Stimulated activated naive CD8-positive, alpha-beta T cell treated with anti-CD3 and anti-CD28 coated beads, Interleukin-15, Interleukin-2, amounts not matched to agents 100 ng/mL and 50 ng/mL, for 24 hours (primary cell): ENCODE data around the gene PTPRT.

Source experiments
- H3K27ac Mint-ChIP-seq: one replicate; pipeline ENCODE4 v1.8.0; 2021; ENCODE audit warnings: mild to moderate bottlenecking, mixed read lengths
- H3K27me3 Mint-ChIP-seq: one replicate; pipeline ENCODE4 v1.8.0; 2021; ENCODE audit warnings: mixed read lengths
- H3K36me3 Mint-ChIP-seq: one replicate; pipeline ENCODE4 v1.8.0; 2021; ENCODE audit warnings: low read depth, mixed read lengths
- H3K4me1 Mint-ChIP-seq: one replicate; pipeline ENCODE4 v1.8.0; 2021; ENCODE audit warnings: low read depth, mixed read lengths
- H3K4me3 Mint-ChIP-seq: one replicate; pipeline ENCODE4 v1.8.0; 2021; ENCODE audit warnings: mild to moderate bottlenecking, mixed read lengths
- H3K9me3 Mint-ChIP-seq: one replicate; pipeline ENCODE4 v1.8.0; 2021; ENCODE audit warnings: mixed read lengths

Gene PTPRT

DNA sequence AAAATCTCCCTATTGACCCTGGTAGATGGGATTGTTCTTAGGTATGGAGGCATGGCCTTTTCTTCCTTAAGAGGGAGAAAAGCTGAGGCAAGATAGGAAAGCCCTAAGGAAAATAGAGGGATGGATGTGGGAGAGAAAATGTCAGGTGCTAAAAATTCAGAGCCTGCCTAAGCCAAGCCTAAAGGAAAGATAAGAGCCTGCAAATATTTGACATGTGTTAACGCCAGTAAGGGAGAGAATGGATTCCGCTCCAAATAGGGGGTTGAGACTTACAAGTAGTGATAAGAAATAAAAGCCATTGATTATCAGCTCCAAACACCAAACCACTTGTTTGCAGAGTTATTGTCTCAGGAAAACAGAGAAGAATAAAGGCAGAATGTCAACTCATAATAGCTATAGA is 533.6 kb downstream of the PTPRT start:
- Mint-ChIP-seq H3K4me3 (no peak overlapping the region), H3K36me3 (no peaks in the 10 kb centered on the region), H3K27ac (no peak overlapping the region), H3K9me3 (peaks cover 17% of the 10 kb centered on the region), H3K4me1 (no peaks in the 10 kb centered on the region), H3K27me3 (no peaks in the 10 kb centered on the region)

DNA sequence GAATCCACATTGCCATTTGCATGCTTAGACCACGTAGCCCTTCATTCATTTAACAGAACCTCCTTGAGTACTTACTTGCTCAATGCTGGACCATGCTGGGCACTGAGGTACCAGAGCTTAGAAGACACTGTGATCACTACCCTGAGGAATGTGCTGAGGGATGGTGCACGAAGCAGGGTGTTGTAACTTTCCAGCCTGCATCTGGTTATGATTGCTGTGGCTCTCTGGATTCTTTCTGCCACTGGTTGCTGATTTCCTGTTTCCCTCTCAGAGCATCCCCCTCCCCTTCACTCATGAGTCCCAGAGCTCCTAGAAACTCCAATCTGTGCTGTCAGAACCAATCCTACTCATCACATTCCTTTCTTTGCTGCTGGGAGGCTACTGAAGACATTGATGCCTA is 537.4 kb downstream of the PTPRT start:
- Mint-ChIP-seq H3K4me1 (no peaks in the 10 kb centered on the region), H3K27me3 (no peaks in the 10 kb centered on the region), H3K4me3 (no peak overlapping the region), H3K9me3 (peaks cover 16% of the 10 kb centered on the region), H3K27ac (no peak overlapping the region), H3K36me3 (no peaks in the 10 kb centered on the region)

DNA sequence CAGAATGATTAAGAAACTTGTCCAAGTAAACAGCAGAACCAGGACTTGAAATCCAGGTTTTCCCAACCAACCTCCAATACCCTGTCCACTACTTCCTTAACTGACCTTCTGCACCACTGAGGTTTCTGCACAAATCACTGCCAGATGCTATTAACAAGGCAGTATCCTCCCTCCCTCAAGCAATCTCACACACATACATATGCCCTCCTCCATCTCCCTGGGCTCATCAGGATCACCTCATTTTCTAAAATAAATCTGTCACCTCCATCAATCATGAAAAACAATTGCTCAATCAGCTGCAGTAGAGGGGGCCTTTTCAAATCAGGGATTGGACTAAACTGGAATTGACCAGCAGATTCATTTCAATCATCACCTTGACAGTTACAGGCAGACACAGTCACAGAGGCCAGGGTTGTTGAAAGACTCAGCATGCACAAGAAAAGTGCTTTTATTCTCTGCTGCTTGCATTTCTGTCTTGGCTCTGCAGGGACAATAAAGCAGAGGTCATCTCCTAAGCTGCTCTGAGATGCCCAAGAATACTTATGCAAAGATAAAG is 539.4 kb downstream of the PTPRT start:
- Mint-ChIP-seq H3K4me1 (no peaks in the 10 kb centered on the region), H3K36me3 (no peaks in the 10 kb centered on the region), H3K9me3 (peaks cover 4% of the 10 kb centered on the region)

DNA sequence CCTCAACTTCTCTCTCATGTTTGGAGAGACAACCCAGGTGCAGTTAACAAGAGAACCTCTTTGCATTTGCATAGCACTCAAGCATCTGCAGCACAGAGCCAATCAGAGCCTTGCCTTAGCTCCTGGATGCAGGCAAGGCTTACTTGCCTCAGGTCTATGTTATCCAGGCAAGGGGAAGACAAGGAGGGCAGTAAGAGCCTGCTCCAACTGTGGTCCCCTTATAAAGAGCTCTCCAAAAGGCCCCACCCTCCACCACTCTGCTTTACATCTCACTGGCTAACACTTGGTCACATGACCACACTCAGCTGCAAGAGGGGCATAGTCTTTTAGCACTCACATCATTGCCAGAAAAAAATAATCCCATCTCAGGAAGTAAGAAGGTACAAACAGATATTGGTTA is 540.0 kb downstream of the PTPRT start:
- Mint-ChIP-seq H3K4me3 (no peak overlapping the region), H3K4me1 (no peaks in the 10 kb centered on the region), H3K27me3 (no peaks in the 10 kb centered on the region), H3K27ac (no peak overlapping the region), H3K36me3 (no peaks in the 10 kb centered on the region), H3K9me3 (peaks cover 7% of the 10 kb centered on the region)

More for the DNA sequence above, 539.4 kb downstream of the PTPRT start:
- H3K4me3 Mint-ChIP-seq = no peak overlapping the region
- H3K27me3 Mint-ChIP-seq = no peaks in the 10 kb centered on the region
- no peak overlapping the region for H3K27ac Mint-ChIP-seq

DNA sequence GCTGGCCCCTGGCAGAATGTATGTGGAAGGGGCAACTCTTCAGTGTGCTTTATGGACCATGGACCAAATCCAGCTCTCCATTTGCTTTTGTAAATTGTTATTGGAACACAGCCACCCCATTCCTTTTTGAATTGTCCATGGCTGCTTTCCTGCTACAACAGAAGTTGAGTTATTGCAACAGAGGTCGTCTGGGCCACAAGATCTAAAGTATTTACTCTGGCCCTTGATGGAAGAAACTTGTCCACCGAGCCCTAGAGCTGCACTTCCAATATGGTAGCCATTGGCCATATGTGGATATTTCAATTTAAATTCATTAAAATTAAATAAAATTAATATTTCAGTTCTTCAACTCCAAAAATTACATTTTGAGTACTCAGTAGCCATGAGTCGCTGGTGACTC is 543.5 kb downstream of the PTPRT start:
- H3K4me3 Mint-ChIP-seq = no peak overlapping the region
- H3K27me3 Mint-ChIP-seq = no peaks in the 10 kb centered on the region
- H3K36me3 Mint-ChIP-seq = no peaks in the 10 kb centered on the region
- H3K9me3 Mint-ChIP-seq = peaks cover 8% of the 10 kb centered on the region
- H3K4me1 Mint-ChIP-seq = no peaks in the 10 kb centered on the region
- no peak overlapping the region for H3K27ac Mint-ChIP-seq

DNA sequence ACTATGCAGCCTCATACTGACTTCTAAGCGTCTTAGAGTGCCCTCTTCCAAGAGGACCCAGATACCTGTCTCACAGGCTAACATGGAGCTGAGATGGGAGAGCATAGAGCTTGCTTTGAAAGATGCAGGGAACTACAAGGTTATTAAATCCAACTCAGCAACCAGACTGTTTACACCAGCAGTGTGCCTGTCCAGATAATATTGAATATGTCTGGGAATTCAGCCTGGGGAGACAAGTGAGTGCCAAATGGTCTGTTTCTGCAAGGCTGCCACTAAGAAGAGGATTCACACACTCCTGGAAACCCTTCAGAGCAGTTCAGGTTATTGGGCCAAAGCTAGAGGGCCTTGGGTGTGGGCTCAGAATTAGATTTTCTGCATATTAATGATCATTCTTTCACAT is 547.8 kb downstream of the PTPRT start:
- H3K4me3 Mint-ChIP-seq = no peak overlapping the region
- no peak overlapping the region for H3K27ac Mint-ChIP-seq
- no peaks in the 10 kb centered on the region for H3K4me1 Mint-ChIP-seq
- peaks cover 3% of the 10 kb centered on the region for H3K9me3 Mint-ChIP-seq
- no peaks in the 10 kb centered on the region for H3K27me3 Mint-ChIP-seq
- H3K36me3 Mint-ChIP-seq = no peaks in the 10 kb centered on the region

DNA sequence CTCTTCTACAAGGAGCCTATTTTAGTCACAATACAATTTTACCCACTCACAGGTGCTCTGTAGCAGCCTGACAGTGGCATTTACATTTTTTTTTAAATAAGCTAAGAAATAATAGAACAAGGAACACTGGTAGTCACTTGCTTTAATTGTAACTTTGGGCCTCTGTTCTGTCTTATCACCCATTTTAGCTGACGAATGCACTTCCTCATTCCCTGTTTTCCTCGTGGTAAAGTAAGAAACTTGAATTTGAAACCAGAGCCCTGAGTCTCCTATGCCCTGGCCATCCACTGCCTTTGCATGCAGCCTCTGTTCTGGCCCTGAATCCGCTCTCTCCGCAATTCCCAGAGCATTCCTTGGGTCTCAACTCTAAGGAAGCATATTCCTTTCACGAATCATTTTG is 550.6 kb downstream of the PTPRT start:
- Mint-ChIP-seq H3K36me3 (no peaks in the 10 kb centered on the region), H3K27me3 (no peaks in the 10 kb centered on the region), H3K9me3 (no peaks in the 10 kb centered on the region), H3K4me1 (no peaks in the 10 kb centered on the region), H3K27ac (no peak overlapping the region), H3K4me3 (no peak overlapping the region)

DNA sequence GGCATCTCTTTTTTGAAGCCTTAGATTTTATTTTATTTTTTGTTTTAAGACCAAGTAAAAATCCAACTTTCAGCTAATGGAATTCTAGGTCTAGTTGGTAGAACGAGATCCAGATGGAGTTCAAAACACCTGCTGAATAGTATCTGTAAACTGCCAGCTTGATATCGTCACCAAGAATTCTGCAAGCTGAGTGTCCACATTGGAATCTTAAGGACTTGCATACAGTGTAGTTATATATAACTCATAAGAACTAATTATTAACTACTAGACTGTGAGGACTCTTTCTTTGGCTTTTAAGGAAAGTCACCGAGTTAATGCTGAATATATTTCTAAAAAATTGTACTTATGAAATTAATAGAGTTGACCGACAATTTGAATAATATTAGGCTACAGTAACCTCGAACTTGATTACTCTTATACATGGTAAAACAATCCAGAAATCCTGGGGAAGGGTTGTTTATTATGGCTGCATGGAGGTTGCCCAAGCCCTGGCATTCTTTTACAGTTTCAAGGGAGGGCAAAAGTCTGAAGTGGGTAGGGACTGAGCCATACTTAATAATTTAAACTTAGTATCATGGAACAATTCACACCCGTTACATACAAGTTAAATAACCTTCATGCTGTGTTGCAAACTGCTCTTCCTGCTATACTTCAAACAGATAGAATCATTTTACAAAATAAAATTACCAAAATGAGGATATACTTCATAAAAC is 553.9 kb downstream of the PTPRT start:
- H3K36me3 Mint-ChIP-seq = no peaks in the 10 kb centered on the region
- no peak overlapping the region for H3K4me3 Mint-ChIP-seq
- no peak overlapping the region for H3K27ac Mint-ChIP-seq
- H3K4me1 Mint-ChIP-seq = no peaks in the 10 kb centered on the region
- no peaks in the 10 kb centered on the region for H3K27me3 Mint-ChIP-seq
- no peaks in the 10 kb centered on the region for H3K9me3 Mint-ChIP-seq

DNA sequence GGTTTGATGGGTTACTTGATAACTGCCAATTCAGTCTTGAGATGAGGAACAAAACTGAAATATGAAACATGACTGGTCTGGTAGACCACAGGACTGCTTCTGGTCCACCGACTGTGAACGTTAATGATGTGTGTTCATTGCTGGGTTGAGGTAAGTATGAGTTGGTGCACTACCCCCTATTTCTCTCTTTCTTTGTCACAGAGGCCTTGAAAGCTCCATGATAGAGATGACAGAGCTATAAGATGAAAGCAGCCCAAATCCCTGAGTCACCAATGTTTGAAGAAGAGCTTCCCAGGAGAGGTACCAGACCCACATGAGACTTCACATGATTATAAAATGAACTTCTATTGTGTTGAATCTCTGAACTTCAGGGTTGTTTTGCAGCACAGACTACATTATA is 555.5 kb downstream of the PTPRT start:
- H3K4me3 Mint-ChIP-seq = no peak overlapping the region
- H3K27ac Mint-ChIP-seq = no peak overlapping the region
- H3K4me1 Mint-ChIP-seq = no peaks in the 10 kb centered on the region
- no peaks in the 10 kb centered on the region for H3K9me3 Mint-ChIP-seq
- no peaks in the 10 kb centered on the region for H3K36me3 Mint-ChIP-seq
- H3K27me3 Mint-ChIP-seq = no peaks in the 10 kb centered on the region

DNA sequence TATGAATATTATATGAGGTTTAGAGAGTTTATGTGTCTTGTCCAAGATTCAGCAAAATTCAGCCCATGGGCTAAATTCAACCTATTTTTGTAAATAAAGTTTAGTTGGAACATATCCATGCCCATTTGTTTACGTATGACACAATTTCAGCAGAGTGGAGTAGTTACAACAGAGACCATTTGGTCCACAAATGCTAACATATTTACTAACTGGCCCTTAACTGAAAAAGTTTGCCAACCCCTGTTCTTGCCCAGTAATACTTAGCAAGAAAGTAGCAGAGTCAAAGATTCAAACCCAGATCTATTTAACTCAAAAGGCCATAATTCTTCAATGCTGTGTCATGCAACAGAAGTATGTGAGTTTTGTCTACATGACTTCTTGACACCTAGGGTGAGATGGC is 561.0 kb downstream of the PTPRT start:
- Mint-ChIP-seq H3K36me3 (no peaks in the 10 kb centered on the region), H3K27ac (no peak overlapping the region), H3K9me3 (no peaks in the 10 kb centered on the region), H3K4me1 (no peaks in the 10 kb centered on the region), H3K27me3 (no peaks in the 10 kb centered on the region), H3K4me3 (no peak overlapping the region)

DNA sequence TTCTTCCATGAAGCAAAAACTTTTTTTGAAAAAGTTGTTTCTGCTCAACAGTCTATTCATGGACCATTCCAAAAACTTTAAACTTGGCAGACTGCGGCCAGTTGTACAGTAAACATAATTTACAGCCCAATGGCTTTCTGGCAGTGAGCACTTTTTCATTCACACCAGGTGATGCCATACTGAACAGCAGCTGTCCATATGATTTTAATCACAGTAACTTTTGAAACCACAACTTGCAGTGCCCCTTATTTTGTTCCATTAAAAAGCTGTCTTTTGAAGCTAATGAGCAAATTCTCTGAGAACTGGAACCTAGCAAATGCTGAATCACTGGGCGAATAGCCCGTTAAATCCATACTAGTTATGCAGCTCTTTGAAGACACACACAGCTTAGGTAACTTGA is 576.6 kb downstream of the PTPRT start:
- no peaks in the 10 kb centered on the region for H3K36me3 Mint-ChIP-seq
- H3K27ac Mint-ChIP-seq = no peak overlapping the region
- no peaks in the 10 kb centered on the region for H3K4me1 Mint-ChIP-seq

DNA sequence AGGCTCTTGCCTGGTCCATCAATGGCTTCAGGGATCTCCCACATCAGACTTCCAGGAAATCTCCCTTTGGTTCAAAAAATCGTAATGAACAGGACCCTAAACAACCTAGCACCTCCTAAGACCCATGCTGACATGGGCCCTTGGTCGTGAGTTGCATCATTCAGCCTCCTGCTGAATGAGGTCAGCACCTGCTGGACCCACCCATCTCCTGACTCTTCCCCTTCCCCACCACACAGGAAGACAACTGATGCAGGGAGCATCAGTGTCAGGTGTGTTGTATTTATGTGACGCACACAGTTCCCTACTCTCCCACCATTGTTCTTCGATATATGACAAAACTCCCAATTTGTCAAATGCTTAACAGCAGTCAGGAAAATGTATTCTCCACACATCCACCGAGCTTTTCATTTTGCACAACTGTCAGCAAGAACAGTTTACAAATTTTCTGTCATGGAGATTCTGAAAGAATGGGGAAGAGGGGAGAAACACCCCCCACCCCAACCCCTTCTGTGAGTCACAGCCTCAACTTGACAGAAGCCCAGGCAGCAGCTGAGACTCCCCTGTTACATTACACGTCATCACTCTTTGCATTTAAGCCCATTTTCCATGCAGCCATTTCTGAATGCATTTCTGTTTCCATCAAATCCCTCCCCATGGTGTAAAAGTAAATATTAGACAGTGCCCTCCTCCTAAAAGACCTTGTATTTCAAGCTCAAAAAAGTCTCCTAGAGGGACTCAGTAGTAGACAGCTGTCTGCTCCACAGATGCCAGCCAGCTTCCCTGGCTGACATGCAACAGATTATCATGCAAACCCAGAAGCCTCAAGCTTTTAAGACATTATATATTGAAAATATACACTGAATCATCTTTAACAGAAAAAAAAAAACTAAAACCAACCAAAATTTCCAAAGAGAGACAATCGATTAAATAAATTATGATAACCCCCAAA is 577.5 kb downstream of the PTPRT start:
- Mint-ChIP-seq H3K27ac (no peak overlapping the region), H3K4me3 (no peak overlapping the region), H3K36me3 (no peaks in the 10 kb centered on the region), H3K27me3 (no peaks in the 10 kb centered on the region), H3K4me1 (no peaks in the 10 kb centered on the region), H3K9me3 (peaks cover 21% of the 10 kb centered on the region)

More for the DNA sequence above, 576.6 kb downstream of the PTPRT start:
- no peak overlapping the region for H3K4me3 Mint-ChIP-seq
- H3K27me3 Mint-ChIP-seq = no peaks in the 10 kb centered on the region
- peaks cover 21% of the 10 kb centered on the region for H3K9me3 Mint-ChIP-seq

DNA sequence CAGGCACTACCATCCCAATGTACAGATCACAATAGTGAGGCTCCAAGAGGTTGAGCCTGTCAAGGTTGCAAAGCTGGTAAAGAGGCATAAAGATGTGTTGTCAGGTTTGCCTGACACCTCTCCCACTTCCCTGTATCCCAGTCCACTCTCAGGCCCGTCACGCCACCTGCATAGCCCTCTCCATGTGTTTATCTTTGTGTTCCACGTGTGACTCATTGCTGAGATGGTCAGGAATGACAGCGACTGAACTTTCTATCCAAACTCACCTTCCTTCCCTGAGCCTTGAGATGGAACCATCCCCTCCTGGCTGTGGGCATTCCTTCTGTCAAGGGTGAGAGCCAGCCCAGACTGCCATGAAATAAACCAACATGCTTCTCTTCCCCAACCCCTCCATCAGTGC is 578.3 kb downstream of the PTPRT start:
- Mint-ChIP-seq H3K36me3 (no peaks in the 10 kb centered on the region), H3K9me3 (peaks cover 21% of the 10 kb centered on the region), H3K4me3 (no peak overlapping the region), H3K27ac (no peak overlapping the region), H3K4me1 (no peaks in the 10 kb centered on the region), H3K27me3 (no peaks in the 10 kb centered on the region)

DNA sequence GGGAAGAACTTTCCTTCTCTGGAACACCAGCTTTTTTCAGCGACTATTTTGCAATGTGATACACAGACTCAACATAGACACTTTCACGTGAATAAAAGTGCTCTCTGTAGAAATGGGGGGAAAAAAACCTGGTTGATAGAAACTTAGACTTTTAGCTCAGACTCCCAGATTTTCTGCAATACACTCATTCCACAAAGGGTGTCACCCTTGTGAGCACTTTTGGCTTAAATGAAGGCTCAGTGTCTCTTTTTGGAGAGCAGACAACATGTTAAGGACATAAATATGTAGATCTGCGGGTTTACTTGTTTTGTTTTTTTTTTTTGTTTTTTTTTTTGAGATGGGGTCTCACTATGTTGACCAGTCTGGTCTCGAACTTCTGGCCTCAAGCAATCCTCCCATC is 579.6 kb downstream of the PTPRT start:
- Mint-ChIP-seq H3K27ac (no peak overlapping the region), H3K4me3 (no peak overlapping the region), H3K9me3 (peaks cover 21% of the 10 kb centered on the region), H3K36me3 (no peaks in the 10 kb centered on the region), H3K27me3 (no peaks in the 10 kb centered on the region), H3K4me1 (no peaks in the 10 kb centered on the region)

DNA sequence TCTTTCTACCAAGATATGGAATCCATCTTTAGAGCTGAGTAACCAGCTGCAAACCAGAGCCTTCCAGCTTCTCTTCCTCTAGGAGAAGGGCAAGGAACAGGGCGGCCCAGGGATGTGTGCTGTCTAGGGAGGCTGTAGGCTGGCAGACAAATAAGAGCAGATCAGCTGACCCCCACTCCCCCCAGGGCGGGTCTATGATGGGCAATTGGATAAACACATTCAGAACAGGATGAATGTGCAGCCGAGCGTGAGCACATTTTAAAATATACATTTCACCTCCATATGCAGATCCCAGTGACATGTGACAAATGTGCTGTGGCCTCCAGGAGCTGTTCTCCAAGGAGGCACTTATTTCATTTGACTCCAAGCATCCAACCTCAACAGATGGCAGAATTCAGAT is 580.1 kb downstream of the PTPRT start:
- Mint-ChIP-seq H3K4me1 (no peaks in the 10 kb centered on the region), H3K27me3 (no peaks in the 10 kb centered on the region), H3K4me3 (no peak overlapping the region), H3K27ac (no peak overlapping the region), H3K9me3 (peaks cover 20% of the 10 kb centered on the region), H3K36me3 (no peaks in the 10 kb centered on the region)
